ENCODE data around the gene ARMC9.

The ARMC9 gene

GRCh38 chr2:231198291-231199173 is at the start of gene ARMC9:
ARMC9 (plus strand) TSS chr2:231198631; CDS start chr2:231206239, 7,608 bp downstream.
- H3K27me3 Mint-ChIP-seq = peaks cover 2% of the 10 kb centered on the region
- peak within 1 kb of the TSS; percentile 93 for H3K4me3 Mint-ChIP-seq
- peak within 1 kb of the TSS; percentile 67 for H3K27ac Mint-ChIP-seq
- peaks cover 18% of the 10 kb centered on the region for H3K4me1 Mint-ChIP-seq (ENCODE audit: low read depth)
- H3K9me3 Mint-ChIP-seq (ENCODE audit: low read depth) = no peaks in the 10 kb centered on the region
- no peaks in the 10 kb centered on the region for H3K36me3 Mint-ChIP-seq

GRCh38 chr2:231152800-231153557 is 45.5 kb upstream of the ARMC9 start:
- Mint-ChIP-seq H3K27me3 (no peaks in the 10 kb centered on the region), H3K4me3 (no peak overlapping the region), H3K27ac (no peak overlapping the region), H3K36me3 (peaks cover 16% of the 10 kb centered on the region), H3K4me1 (ENCODE audit: low read depth) (no peaks in the 10 kb centered on the region), H3K9me3 (ENCODE audit: low read depth) (no peaks in the 10 kb centered on the region)

- H3K36me3 Mint-ChIP-seq = peaks cover 5% of the 10 kb centered on the region
- no peaks in the 10 kb centered on the region for H3K9me3 Mint-ChIP-seq (ENCODE audit: low read depth)
- no peaks in the 10 kb centered on the region for H3K27me3 Mint-ChIP-seq
- H3K27ac Mint-ChIP-seq = peak overlapping the region; percentile 36
- no peak overlapping the region for H3K4me3 Mint-ChIP-seq
- peaks cover 20% of the 10 kb centered on the region for H3K4me1 Mint-ChIP-seq (ENCODE audit: low read depth)
Observed at GRCh38 chr2:231159306-231159705, 39.1 kb upstream of the ARMC9 start.

- Mint-ChIP-seq H3K4me1 (ENCODE audit: low read depth) (peaks cover 20% of the 10 kb centered on the region), H3K27me3 (no peaks in the 10 kb centered on the region), H3K4me3 (no peak overlapping the region), H3K9me3 (ENCODE audit: low read depth) (no peaks in the 10 kb centered on the region), H3K36me3 (peaks cover 3% of the 10 kb centered on the region), H3K27ac (peak overlapping the region; percentile 50)
Observed at GRCh38 chr2:231160701-231161100, 37.7 kb upstream of the ARMC9 start.

GRCh38 chr2:231161252-231161839 is 37.1 kb upstream of the ARMC9 start:
- Mint-ChIP-seq H3K4me3 (peak overlapping the region; percentile 24), H3K4me1 (ENCODE audit: low read depth) (peaks cover 20% of the 10 kb centered on the region), H3K27ac (peak overlapping the region; percentile 76), H3K36me3 (peaks cover 3% of the 10 kb centered on the region), H3K9me3 (ENCODE audit: low read depth) (no peaks in the 10 kb centered on the region), H3K27me3 (no peaks in the 10 kb centered on the region)

GRCh38 chr2:231161877-231162329 is 36.5 kb upstream of the ARMC9 start:
- Mint-ChIP-seq H3K4me1 (ENCODE audit: low read depth) (peaks cover 22% of the 10 kb centered on the region), H3K9me3 (ENCODE audit: low read depth) (no peaks in the 10 kb centered on the region), H3K27ac (peak overlapping the region; percentile 76), H3K4me3 (peak overlapping the region; percentile 24), H3K27me3 (no peaks in the 10 kb centered on the region), H3K36me3 (peaks cover 4% of the 10 kb centered on the region)

- H3K27me3 Mint-ChIP-seq = no peaks in the 10 kb centered on the region
- peak overlapping the region; percentile 25 for H3K27ac Mint-ChIP-seq
- peaks cover 6% of the 10 kb centered on the region for H3K36me3 Mint-ChIP-seq
- H3K4me1 Mint-ChIP-seq (ENCODE audit: low read depth) = peaks cover 32% of the 10 kb centered on the region
- no peaks in the 10 kb centered on the region for H3K9me3 Mint-ChIP-seq (ENCODE audit: low read depth)
- no peak overlapping the region for H3K4me3 Mint-ChIP-seq
Observed at GRCh38 chr2:231163011-231163410, 35.4 kb upstream of the ARMC9 start.

- peaks cover 37% of the 10 kb centered on the region for H3K4me1 Mint-ChIP-seq (ENCODE audit: low read depth)
- H3K27me3 Mint-ChIP-seq = no peaks in the 10 kb centered on the region
- H3K36me3 Mint-ChIP-seq = peaks cover 11% of the 10 kb centered on the region
- no peak overlapping the region for H3K4me3 Mint-ChIP-seq
- no peaks in the 10 kb centered on the region for H3K9me3 Mint-ChIP-seq (ENCODE audit: low read depth)
- H3K27ac Mint-ChIP-seq = peak overlapping the region; percentile 25
Observed at GRCh38 chr2:231163414-231164095, 34.9 kb upstream of the ARMC9 start.

- Mint-ChIP-seq H3K36me3 (peaks cover 19% of the 10 kb centered on the region), H3K4me3 (no peak overlapping the region), H3K4me1 (ENCODE audit: low read depth) (peaks cover 20% of the 10 kb centered on the region), H3K27ac (peak overlapping the region; percentile 86), H3K9me3 (ENCODE audit: low read depth) (no peaks in the 10 kb centered on the region), H3K27me3 (no peaks in the 10 kb centered on the region)
Observed at GRCh38 chr2:231167745-231168459, 30.5 kb upstream of the ARMC9 start.

GRCh38 chr2:231168460-231169139 is 29.8 kb upstream of the ARMC9 start:
- Mint-ChIP-seq H3K27ac (peak overlapping the region; percentile 86), H3K27me3 (no peaks in the 10 kb centered on the region), H3K4me3 (peak overlapping the region; percentile 18), H3K4me1 (ENCODE audit: low read depth) (peaks cover 20% of the 10 kb centered on the region), H3K9me3 (ENCODE audit: low read depth) (no peaks in the 10 kb centered on the region), H3K36me3 (peaks cover 19% of the 10 kb centered on the region)

GRCh38 chr2:231169488-231169887 is 28.9 kb upstream of the ARMC9 start:
- no peaks in the 10 kb centered on the region for H3K27me3 Mint-ChIP-seq
- peaks cover 20% of the 10 kb centered on the region for H3K4me1 Mint-ChIP-seq (ENCODE audit: low read depth)
- peak overlapping the region; percentile 13 for H3K27ac Mint-ChIP-seq
- peaks cover 19% of the 10 kb centered on the region for H3K36me3 Mint-ChIP-seq
- H3K4me3 Mint-ChIP-seq = no peak overlapping the region
- H3K9me3 Mint-ChIP-seq (ENCODE audit: low read depth) = no peaks in the 10 kb centered on the region

GRCh38 chr2:231170055-231170454 is 28.4 kb upstream of the ARMC9 start:
- H3K36me3 Mint-ChIP-seq = peaks cover 22% of the 10 kb centered on the region
- no peak overlapping the region for H3K27ac Mint-ChIP-seq
- H3K27me3 Mint-ChIP-seq = no peaks in the 10 kb centered on the region
- peaks cover 20% of the 10 kb centered on the region for H3K4me1 Mint-ChIP-seq (ENCODE audit: low read depth)
- no peaks in the 10 kb centered on the region for H3K9me3 Mint-ChIP-seq (ENCODE audit: low read depth)
- no peak overlapping the region for H3K4me3 Mint-ChIP-seq

- Mint-ChIP-seq H3K27ac (no peak overlapping the region), H3K4me3 (no peak overlapping the region), H3K9me3 (ENCODE audit: low read depth) (peaks cover 1% of the 10 kb centered on the region), H3K4me1 (ENCODE audit: low read depth) (peaks cover 20% of the 10 kb centered on the region), H3K36me3 (peaks cover 30% of the 10 kb centered on the region), H3K27me3 (no peaks in the 10 kb centered on the region)
Observed at GRCh38 chr2:231172025-231172424, 26.4 kb upstream of the ARMC9 start.

Measured in activated naive CD8-positive, alpha-beta T cell (primary cell).